NCI-H524 treated with DMSO at 0.1 percent for 48 hours (cell line): ENCODE measurements around the gene OR9I1.

Source experiments
- DNase-seq: peaks from one replicate; lab custom pipeline; 2025; lab: John Stamatoyannopoulos, UW

OR9I1 gene, protein sequence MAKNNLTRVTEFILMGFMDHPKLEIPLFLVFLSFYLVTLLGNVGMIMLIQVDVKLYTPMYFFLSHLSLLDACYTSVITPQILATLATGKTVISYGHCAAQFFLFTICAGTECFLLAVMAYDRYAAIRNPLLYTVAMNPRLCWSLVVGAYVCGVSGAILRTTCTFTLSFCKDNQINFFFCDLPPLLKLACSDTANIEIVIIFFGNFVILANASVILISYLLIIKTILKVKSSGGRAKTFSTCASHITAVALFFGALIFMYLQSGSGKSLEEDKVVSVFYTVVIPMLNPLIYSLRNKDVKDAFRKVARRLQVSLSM

GRCh38 chr11:58125469-58125868 lies at the start of gene OR9I1:
OR9I1 (minus strand) TSS chr11:58125530; CDS start chr11:58119444, 6,086 bp downstream.
- no peak for DNase-seq

GRCh38 chr11:58165504-58166106 lies 40.3 kb upstream of the OR9I1 start:
- no peak for DNase-seq

GRCh38 chr11:58164990-58165389 lies 39.7 kb upstream of the OR9I1 start:
- no peak for DNase-seq

- DNase-seq = no peak
Measured at GRCh38 chr11:58164389-58164788, 39.1 kb upstream of the OR9I1 start.

DNA sequence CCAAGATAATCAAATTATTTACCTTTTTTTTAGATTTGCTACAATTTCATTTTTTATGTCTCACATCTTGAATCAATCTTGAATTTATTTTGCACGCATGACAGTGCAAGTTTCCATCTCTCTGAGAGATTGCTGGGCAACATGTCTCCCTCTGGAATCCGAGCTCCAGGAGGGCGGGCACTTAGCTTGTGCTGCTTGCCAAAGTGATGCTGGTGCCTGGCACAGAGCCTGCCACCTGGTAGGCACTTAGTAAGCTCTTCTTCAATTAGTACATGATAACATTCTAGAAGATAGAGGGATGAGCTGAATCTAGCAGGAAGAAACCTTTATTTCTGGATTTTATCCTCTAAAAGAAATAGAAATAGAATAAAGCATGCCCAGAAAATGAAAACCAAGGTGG lies 27.5 kb upstream of the OR9I1 start:
- DNase-seq = no peak

GRCh38 chr11:58142761-58143160 lies 17.4 kb upstream of the OR9I1 start:
- no peak for DNase-seq

DNA sequence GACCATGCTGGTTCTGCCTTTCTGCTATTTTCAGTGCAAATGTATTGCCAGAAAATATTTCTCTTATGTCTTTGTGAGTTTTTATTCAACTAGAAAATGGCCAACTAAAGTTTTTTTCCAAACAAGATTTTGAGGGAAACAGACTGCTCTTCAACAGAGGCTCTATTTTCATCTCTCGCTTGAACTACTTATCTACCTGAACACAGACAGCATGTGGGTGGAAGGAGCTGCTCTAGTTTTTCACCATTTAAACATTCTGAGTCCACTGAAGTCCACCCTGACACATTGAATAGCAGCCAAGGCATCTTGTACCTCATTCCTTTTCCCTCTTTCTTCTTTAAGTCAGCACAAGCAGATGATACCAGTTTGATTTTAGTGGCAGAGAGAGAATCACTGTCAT lies 9.8 kb upstream of the OR9I1 start:
- no peak for DNase-seq

GRCh38 chr11:58134151-58134550 lies 8.8 kb upstream of the OR9I1 start:
- DNase-seq = no peak

DNA sequence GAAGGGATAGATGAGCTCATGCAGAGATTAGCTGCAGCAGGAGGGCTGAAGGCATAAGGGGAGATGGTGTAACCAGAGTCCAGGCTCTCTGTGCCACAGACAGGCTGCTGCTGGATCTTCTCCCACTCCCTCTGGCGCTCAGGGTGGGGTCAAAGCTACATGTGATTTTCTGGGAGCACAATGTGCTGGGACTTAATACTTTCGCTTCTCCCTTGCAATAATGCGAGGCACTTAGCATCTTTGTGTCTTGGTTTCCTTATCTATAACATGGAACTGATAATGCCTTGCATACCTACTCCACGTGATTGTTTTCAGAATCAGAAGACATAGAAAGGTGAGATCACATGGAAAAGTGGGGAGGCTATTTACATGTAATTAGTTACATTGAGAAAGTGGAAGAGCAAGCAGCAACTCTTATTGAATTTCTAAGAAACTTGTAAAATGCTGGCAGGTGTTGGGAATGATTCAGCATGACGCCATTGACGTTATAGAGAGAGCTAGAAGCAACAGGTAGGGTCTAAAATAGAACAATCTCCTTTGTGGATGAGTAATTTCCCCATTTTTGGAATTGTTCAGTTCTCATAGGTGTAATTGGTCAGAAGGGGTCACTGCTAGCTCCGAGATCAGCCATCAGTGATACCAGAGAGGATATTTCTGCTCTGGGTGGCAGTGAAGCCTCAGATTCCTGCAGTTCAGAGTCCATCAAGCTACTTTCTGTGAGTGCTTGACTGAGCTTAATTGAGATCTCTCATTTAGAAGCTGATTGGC lies 8.2 kb upstream of the OR9I1 start:
- no peak for DNase-seq

- DNase-seq = no peak
Measured at GRCh38 chr11:58127350-58127749, 2.0 kb upstream of the OR9I1 start.

DNA sequence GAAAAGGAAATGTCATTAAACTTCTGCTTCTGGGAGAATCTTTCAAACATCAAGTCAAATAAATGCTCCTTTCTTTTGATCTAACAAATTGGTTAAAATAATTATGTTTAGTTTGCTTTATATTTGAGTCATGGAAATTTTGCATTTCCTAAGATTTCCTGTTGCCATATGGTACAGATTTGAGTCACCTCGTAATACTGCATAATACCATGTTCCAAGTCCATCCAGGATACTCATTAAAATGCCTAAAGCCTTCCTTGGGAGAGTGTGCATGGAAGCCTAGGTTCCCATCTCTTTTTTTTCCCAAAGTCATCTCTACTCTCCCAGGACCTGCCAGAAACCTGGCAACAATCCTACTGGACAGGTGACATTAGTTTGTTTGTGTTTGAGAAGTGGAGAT lies 4.2 kb downstream of the OR9I1 start:
- DNase-seq = no peak

DNA sequence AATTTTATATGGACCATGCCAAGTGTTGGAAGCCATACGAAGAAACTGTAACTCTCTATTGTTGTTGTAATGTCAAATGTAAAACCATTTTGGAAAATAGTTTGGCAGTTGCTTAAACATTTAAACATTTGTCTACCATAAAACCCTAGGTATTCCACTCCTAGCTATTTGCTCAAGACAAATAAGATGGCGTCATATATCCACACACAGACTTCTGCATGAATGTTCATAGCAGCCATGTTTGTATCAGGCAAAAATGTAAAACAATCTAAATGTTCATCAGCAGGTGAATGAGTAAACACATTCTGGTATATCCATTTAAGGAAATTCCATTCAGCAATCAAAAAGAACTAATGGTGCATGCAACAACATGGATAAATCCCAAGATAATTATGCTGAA lies 27.9 kb downstream of the OR9I1 start:
- DNase-seq = no peak

- no peak for DNase-seq
Measured at GRCh38 chr11:58086528-58086927, 38.8 kb downstream of the OR9I1 start.

DNA sequence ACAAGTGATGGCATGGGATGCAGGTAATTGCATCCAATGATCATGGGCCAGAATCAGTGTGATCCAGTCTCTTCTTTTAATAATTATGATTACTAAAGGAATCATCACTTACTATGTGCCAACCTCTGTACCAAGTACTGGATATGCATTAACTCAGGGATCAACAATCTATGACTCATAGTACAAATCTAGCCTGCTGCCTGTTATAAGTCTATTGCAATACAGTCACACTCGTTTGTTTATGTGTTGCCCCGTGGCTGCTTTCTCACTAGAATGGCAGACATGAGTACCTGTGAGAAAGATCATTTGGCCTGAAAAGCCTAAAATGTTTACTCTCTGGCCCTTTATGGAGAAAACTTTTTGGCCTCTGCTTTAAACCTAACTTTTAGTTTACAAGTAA lies 49.5 kb downstream of the OR9I1 start:
- no peak for DNase-seq

- no peak for DNase-seq
Measured at GRCh38 chr11:58070585-58070984, 54.7 kb downstream of the OR9I1 start.

- no peak for DNase-seq
Measured at GRCh38 chr11:58068655-58069054, 56.7 kb downstream of the OR9I1 start.

GRCh38 chr11:58067685-58068084 lies 57.6 kb downstream of the OR9I1 start:
- DNase-seq = no peak
